GM21526 (cell line): ENCODE data around the gene TPI1.

Source experiments
- ATAC-seq: cut with Tn5 transposase; IDR thresholded peaks from one replicate; pipeline ENCODE4 v1.9.1; 2021; ENCODE audit warnings: moderate library complexity; ENCODE audit not compliant: unreplicated experiment, low FRiP score

Gene TPI1

GRCh38 chr12:6914246-6914946, 47.1 kb downstream of the TPI1 start, which contains the start of gene ENO2:
Gene ENO2 (plus strand): TSS chr12:6914580. CDS start chr12:6915833, 1,253 bp downstream.
- no peak for ATAC-seq

GRCh38 chr12:6914947-6915788, 47.8 kb downstream of the TPI1 start:
- ATAC-seq = no peak

GRCh38 chr12:6915789-6916285, 48.5 kb downstream of the TPI1 start:
- ATAC-seq = no peak

- no peak for ATAC-seq
Observed at GRCh38 chr12:6916426-6917200, 49.3 kb downstream of the TPI1 start.

GRCh38 chr12:6917491-6918231, 50.3 kb downstream of the TPI1 start:
- no peak for ATAC-seq

GRCh38 chr12:6919588-6919987, 52.3 kb downstream of the TPI1 start:
- no peak for ATAC-seq
